ENCODE results near the gene PPP1R15B. TPM values are rescaled to one million over a fixed set of nuclear protein-coding genes. Genes with fewer than 3 reads are reported as not detected.
A peak's percentile ranks its signal among the peaks of the same experiment; 100 is the strongest.
"Not testable (repeated sequence)": the region's sequence is repeated elsewhere in the genome, so short reads cannot be mapped to it uniquely, and the experiment has no call there.

Gene PPP1R15B
- total RNA-seq, 4 donors from 2014 or later, result 29.5 to 42.3 (median 34.0) TPM

DNA sequence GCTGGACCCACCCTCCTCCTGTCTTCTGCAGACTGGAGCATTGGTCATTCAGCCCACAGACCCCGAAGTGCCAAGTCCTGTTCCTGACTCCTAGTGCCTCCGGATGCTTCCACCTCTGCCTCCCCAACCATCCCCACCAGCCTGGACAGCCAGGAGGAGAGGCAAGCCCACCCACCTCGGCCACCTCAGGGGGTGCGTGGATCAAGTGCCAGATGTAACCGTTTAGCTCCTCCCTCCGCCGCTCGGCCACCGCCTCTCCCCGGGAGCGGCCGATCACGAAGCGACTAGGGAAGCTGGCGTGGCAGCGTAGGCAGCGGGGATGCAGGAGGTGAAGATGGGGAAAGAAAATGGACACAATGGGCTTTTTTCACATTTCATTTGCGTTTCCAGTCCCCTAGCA is 18.1 kb upstream of the PPP1R15B start:
- no peaks in the 10 kb centered on the region for H3K9me3 ChIP-seq
- intact Hi-C loops (cut with DNase I), result loop anchor here (5.0 kb wide), 1 partner anchor 73 kb away; no protein-coding TSS in a partner anchor
- no peak for DNase-seq
- no peak overlapping the region for H3K4me3 ChIP-seq
- TF ChIP-seq POLR2A (IDR thresholded peaks at IDR 0.05), result no peak
- no peak for TF ChIP-seq CTCF (IDR thresholded peaks at IDR 0.05)
- H3K4me1 ChIP-seq, result peaks cover 0 to 40% (median 8%) of the 10 kb centered on the region in 3 donors
- H3K27me3 ChIP-seq, result no peaks in the 10 kb centered on the region
- H3K36me3 ChIP-seq, result peaks cover 11 to 94% (median 28%) of the 10 kb centered on the region in 3 donors
- no peak overlapping the region for H3K27ac ChIP-seq
- WGBS, 2 donors, result 88 to 90% methylated on average over 14 to 18 of the region's 18 CpGs

DNA sequence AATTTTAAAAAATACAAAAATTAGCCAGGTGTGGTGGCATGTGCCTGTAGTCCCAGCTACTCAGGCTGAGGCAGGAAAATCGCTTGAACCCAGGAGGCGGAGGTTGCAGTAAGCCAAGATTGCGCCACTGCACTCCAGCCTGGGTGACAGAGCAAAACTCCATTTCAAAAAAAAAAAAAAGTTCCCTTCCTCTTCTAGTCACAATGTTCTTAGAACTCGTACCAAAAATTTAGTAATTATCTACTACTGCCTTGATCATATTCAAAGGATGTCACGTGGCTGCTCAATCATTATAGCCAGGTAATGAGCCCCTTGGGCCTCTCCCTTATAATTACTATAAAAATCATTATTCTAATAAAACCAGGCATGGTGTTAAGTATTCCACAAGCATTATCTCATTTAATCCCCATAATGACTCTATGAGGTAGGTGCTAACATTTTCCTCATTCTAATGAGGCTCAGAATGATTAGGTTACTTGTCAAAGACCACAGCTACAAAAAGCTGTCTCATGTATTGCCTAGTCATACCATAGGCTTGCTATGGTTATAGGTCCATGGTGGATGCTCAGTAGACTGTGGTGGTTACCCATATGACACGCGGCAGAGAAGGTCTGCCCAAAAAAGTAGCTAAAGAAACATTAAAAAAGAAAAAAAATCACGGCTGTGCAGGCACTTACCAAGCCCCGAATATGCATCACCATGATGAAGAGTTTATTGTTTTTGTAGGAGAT is 15.5 kb upstream of the PPP1R15B start:
- 75 to 82% methylated on average over 9 of the region's 9 CpGs for WGBS, 2 donors
- peaks cover 0 to 40% (median 8%) of the 10 kb centered on the region in 3 donors for H3K4me1 ChIP-seq
- H3K36me3 ChIP-seq, result peaks cover 6 to 94% (median 16%) of the 10 kb centered on the region in 3 donors
- H3K9me3 ChIP-seq, result no peaks in the 10 kb centered on the region
- intact Hi-C loops (cut with DNase I), result no loop called here
- H3K4me3 ChIP-seq, result no peak overlapping the region
- TF ChIP-seq POLR2A (IDR thresholded peaks at IDR 0.05), result no peak
- TF ChIP-seq CTCF (IDR thresholded peaks at IDR 0.05), result no peak
- H3K27me3 ChIP-seq, result no peaks in the 10 kb centered on the region
- H3K27ac ChIP-seq, result peak overlapping the region in 2 of 4 donors; percentile 36 to 40
- no peak for DNase-seq

GRCh38 chr1:204426474-204426873 is 14.9 kb upstream of the PPP1R15B start:
- peaks cover 0 to 35% (median 3%) of the 10 kb centered on the region in 3 donors for H3K4me1 ChIP-seq
- no peak for TF ChIP-seq POLR2A (IDR thresholded peaks at IDR 0.05)
- TF ChIP-seq CTCF (IDR thresholded peaks at IDR 0.05), result no peak
- intact Hi-C loops (cut with DNase I), result no loop called here
- H3K9me3 ChIP-seq, result no peaks in the 10 kb centered on the region
- peaks cover 6 to 94% (median 10%) of the 10 kb centered on the region in 3 donors for H3K36me3 ChIP-seq
- peak overlapping the region in 2 of 4 donors; percentile 36 to 40 for H3K27ac ChIP-seq
- WGBS, 2 donors, result 92 to 96% methylated on average over 2 of the region's 2 CpGs
- no peak overlapping the region for H3K4me3 ChIP-seq
- DNase-seq, result no peak
- H3K27me3 ChIP-seq, result no peaks in the 10 kb centered on the region

DNA sequence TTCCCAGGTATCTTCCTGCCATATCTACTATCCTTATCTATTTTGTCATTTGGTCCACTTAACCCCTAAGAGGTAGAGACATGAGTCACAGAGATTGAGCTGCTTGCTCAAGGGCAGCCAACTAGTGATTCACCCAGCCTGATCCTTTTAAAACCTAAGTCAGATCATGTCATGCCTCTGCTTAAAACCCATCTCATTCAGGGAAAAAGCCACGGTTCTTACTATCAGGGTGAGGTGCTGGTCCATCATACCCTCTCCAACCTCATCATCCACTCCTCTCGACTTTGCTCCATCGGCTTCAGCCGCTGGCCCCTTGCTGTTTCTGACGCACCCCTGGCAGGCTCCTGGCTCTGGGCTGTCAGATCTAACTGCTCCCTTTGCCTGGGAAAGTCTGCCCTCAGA is 14.4 kb upstream of the PPP1R15B start:
- peaks cover 0 to 32% (median 2%) of the 10 kb centered on the region in 3 donors for H3K4me1 ChIP-seq
- WGBS, 2 donors, result 72 to 77% methylated on average over 5 of the region's 5 CpGs
- intact Hi-C loops (cut with DNase I), result no loop called here
- no peak overlapping the region for H3K4me3 ChIP-seq
- peak overlapping the region in 2 of 4 donors; percentile 36 to 40 for H3K27ac ChIP-seq
- H3K27me3 ChIP-seq, result no peaks in the 10 kb centered on the region
- TF ChIP-seq CTCF (IDR thresholded peaks at IDR 0.05) (no peak), POLR2A (IDR thresholded peaks at IDR 0.05) (no peak)
- peaks cover 6 to 96% (median 10%) of the 10 kb centered on the region in 3 donors for H3K36me3 ChIP-seq
- H3K9me3 ChIP-seq, result no peaks in the 10 kb centered on the region
- DNase-seq, result no peak

GRCh38 chr1:204424621-204425020 is 13.0 kb upstream of the PPP1R15B start:
- intact Hi-C loops (cut with DNase I), result no loop called here
- H3K4me1 ChIP-seq, result peaks cover 0 to 32% (median 2%) of the 10 kb centered on the region in 3 donors
- no peak overlapping the region for H3K4me3 ChIP-seq
- no peak overlapping the region for H3K27ac ChIP-seq
- peaks cover under 1 to 88% (median 10%) of the 10 kb centered on the region in 3 donors for H3K36me3 ChIP-seq
- 91 to 100% methylated on average over 1 to 9 of the region's 10 CpGs for WGBS, 2 donors
- DNase-seq, result no peak
- no peaks in the 10 kb centered on the region for H3K9me3 ChIP-seq
- TF ChIP-seq CTCF (IDR thresholded peaks at IDR 0.05) (no peak), POLR2A (IDR thresholded peaks at IDR 0.05) (no peak)
- no peaks in the 10 kb centered on the region for H3K27me3 ChIP-seq

- H3K9me3 ChIP-seq; intact Hi-C loops (cut with DNase I); H3K4me3 ChIP-seq; H3K27me3 ChIP-seq; DNase-seq: not testable (repeated sequence)
- Histone ChIP-seq H3K36me3 (peaks cover 0 to 64% (median 10%) of the 10 kb centered on the region in 3 donors), H3K27ac (peak overlapping the region in 2 of 4 donors; percentile 47 to 60), H3K4me1 (peaks cover 13 to 52% (median 18%) of the 10 kb centered on the region in 3 donors)
- WGBS, 2 donors, result 89 to 94% methylated on average over 7 to 8 of the region's 8 CpGs
Observed at GRCh38 chr1:204422061-204422705, 10.6 kb upstream of the PPP1R15B start.

Data from esophagus squamous epithelium (tissue), 5 donors.